Endothelial cell of umbilical vein (primary cell): ENCODE data around the gene ZFYVE28. TPM values are rescaled to one million over a fixed set of nuclear protein-coding genes. Genes with fewer than 3 reads are reported as not detected.

Experiments
- BruUV-seq: library from RNA; stranded (reverse); fragments of 400-500 nt; replicated peaks from 2 replicates; lab custom pipeline; 2021; lab: Mats Ljungman, UMichigan
- CTCF ChIA-PET: fragments of 300-600, 350-600 bp; sonication (Branson Sonifier 250); formaldehyde crosslinking; loops from one replicate; lab custom pipeline; 2021; ENCODE audit warnings: antibody characterized with exemption, inconsistent platforms; lab: Charles Lee
- POLR2A ChIA-PET: fragments of 300-600, 350-600 bp; sonication (Branson Sonifier 250); formaldehyde crosslinking; loops from one replicate; lab custom pipeline; 2021; ENCODE audit warnings: antibody characterized with exemption, inconsistent platforms; lab: Charles Lee
- DNase-seq: peaks from one replicate; pipeline ENCODE4 v3.0.0-alpha.2; 2011; ENCODE audit warnings: low read depth, low spot score
- FAIRE-seq: peaks from 2 replicates; lab custom pipeline; 2011; peaks lifted over from hg19 to GRCh38; lab: Jason Lieb, UNC
- H2AFZ ChIP-seq: 2 replicates; pipeline ENCODE4 v1.6.0; 2012; ENCODE audit warnings: low read depth, low read length, control low read depth, inconsistent platforms
- H3K27ac ChIP-seq: 2 replicates; pipeline ENCODE4 v1.5.1; 2011; ENCODE audit warnings: low read depth, mild to moderate bottlenecking, control low read depth, low read length, moderate library complexity; ENCODE audit not compliant: insufficient read depth
- H3K27me3 ChIP-seq, 2 experiments: 2 replicates each; pipeline versions ENCODE4 v1.6.0 to v1.6.1; 2011; ENCODE audit warnings: low read length in 2 of 2, mixed read lengths in 1 of 2; ENCODE audit not compliant: control insufficient read depth in 2 of 2, insufficient read depth in 2 of 2
- H3K36me3 ChIP-seq, 2 experiments: 2 replicates in 1 of 2; 3 replicates in 1 of 2; pipeline ENCODE4 v1.5.1; 2011; ENCODE audit warnings: low read length in 2 of 2, mild to moderate bottlenecking in 1 of 2, moderate library complexity in 1 of 2; ENCODE audit not compliant: control insufficient read depth in 2 of 2, insufficient read depth in 2 of 2; ENCODE audit errors: extremely low read depth in 1 of 2
- H3K4me1 ChIP-seq: 3 replicates; pipeline ENCODE4 v1.5.1; 2011; ENCODE audit warnings: mild to moderate bottlenecking, low read length; ENCODE audit not compliant: control insufficient read depth, insufficient read depth; ENCODE audit errors: extremely low read depth
- H3K4me2 ChIP-seq: 2 replicates; pipeline ENCODE4 v1.6.1; 2011; ENCODE audit warnings: low read length, control low read depth, mixed read lengths; ENCODE audit not compliant: insufficient read depth
- H3K4me3 ChIP-seq, 3 experiments: fragments of 200-600 bp in 1 of 3; sonication (generic), shearing (Covaris generic) in 1 of 3; replicated peaks in 1 of 3; 2 replicates each; pipeline ENCODE4 v1.5.1; 2011 to 2016; ENCODE audit warnings: control low read depth in 3 of 3, low read length in 3 of 3, mild to moderate bottlenecking in 2 of 3, inconsistent platforms in 1 of 3, low read depth in 1 of 3, moderate library complexity in 1 of 3; ENCODE audit not compliant: insufficient read depth in 1 of 3
- H3K79me2 ChIP-seq: 2 replicates; pipeline ENCODE4 v1.6.0; 2012; ENCODE audit warnings: low read length, inconsistent platforms; ENCODE audit not compliant: control insufficient read depth, insufficient read depth
- H3K9ac ChIP-seq: replicated peaks from 2 replicates; pipeline ENCODE3; 2011; ENCODE audit warnings: low read length, control low read depth; ENCODE audit not compliant: insufficient read depth; ENCODE audit errors: extremely low read depth
- H3K9me1 ChIP-seq: replicated peaks from 3 replicates; pipeline ENCODE4 v1.6.0; 2011; ENCODE audit warnings: mild to moderate bottlenecking, low read length; ENCODE audit not compliant: control insufficient read depth, insufficient read depth; ENCODE audit errors: extremely low read depth
- H3K9me3 ChIP-seq: replicated peaks from 2 replicates; pipeline ENCODE4 v1.5.1; 2012; ENCODE audit warnings: low read length, inconsistent platforms; ENCODE audit not compliant: control insufficient read depth, insufficient read depth
- H4K20me1 ChIP-seq: replicated peaks from 2 replicates; pipeline ENCODE3; 2011; ENCODE audit warnings: mild to moderate bottlenecking, low read length; ENCODE audit not compliant: control insufficient read depth, insufficient read depth; ENCODE audit errors: extremely low read depth
- CTCF ChIP-seq, 2 donors: IDR thresholded peaks; 1 replicate in 1 of 2; 2 replicates in 1 of 2; pipeline ENCODE4 v1.5.1; 2011; ENCODE audit warnings: low read length in 2 of 2, mild to moderate bottlenecking in 2 of 2, moderate library complexity in 2 of 2, control low read depth in 1 of 2, inconsistent platforms in 1 of 2, low read depth in 1 of 2; ENCODE audit not compliant: insufficient read depth in 1 of 2; ENCODE audit errors: extremely low read depth in 1 of 2
- EZH2 ChIP-seq: IDR thresholded peaks from 2 replicates; pipeline ENCODE4 v1.6.1; 2012; ENCODE audit warnings: borderline replicate concordance, low read depth, mild to moderate bottlenecking, moderate library complexity, low read length, inconsistent platforms; ENCODE audit not compliant: severe bottlenecking
- FOS ChIP-seq: IDR thresholded peaks from 2 replicates; pipeline ENCODE4 v1.6.1; 2011; ENCODE audit warnings: mild to moderate bottlenecking, low read length, moderate library complexity, borderline replicate concordance; ENCODE audit not compliant: insufficient read depth
- GATA2 ChIP-seq: IDR thresholded peaks from 2 replicates; pipeline ENCODE4 v1.7.0; 2011; ENCODE audit warnings: low read depth, mild to moderate bottlenecking, moderate library complexity, mixed read lengths, low read length; ENCODE audit not compliant: insufficient read length, insufficient read depth
- JUN ChIP-seq: IDR thresholded peaks from 2 replicates; pipeline ENCODE4 v1.6.1; 2011; ENCODE audit warnings: borderline replicate concordance, low read depth; ENCODE audit not compliant: insufficient read length, insufficient read depth
- MYC ChIP-seq: IDR thresholded peaks from one replicate; pipeline ENCODE4 v1.6.1; 2011; ENCODE audit warnings: mild to moderate bottlenecking, low read depth, low read length
- POLR2A ChIP-seq: IDR thresholded peaks from 2 replicates; pipeline ENCODE4 v1.6.1; 2012; ENCODE audit warnings: low read depth, mild to moderate bottlenecking, control low read depth, low read length
- dilution Hi-C: fragments of 300-500 bp; cut with MboI; formaldehyde crosslinking; loops from one replicate; pipeline ENCODE4 v1.15.0; 2019; ENCODE audit warnings: low sequenced_read_pairs; ENCODE audit not compliant: extremely low pct_ligation_motif_present
- intact Hi-C: fragments of 100-400 bp; cut with micrococcal nuclease; formaldehyde crosslinking; loops from one replicate; pipeline ENCODE4 v1.10.0; 2022
- polyA plus RNA-seq, 4 experiments: library from polyadenylated mRNA; depleted of rRNA in 3 of 4; stranded (reverse) in 3 of 4; unstranded in 1 of 4; fragments of >200 nt; gene quantifications; 2 replicates each; pipeline versions ENCODE4 v1.2.1 to v1.2.3, GENCODE V29; 2011 to 2012; ENCODE audit warnings: missing spikeins in 1 of 4
- total RNA-seq: library from RNA; stranded (reverse); gene quantifications from 2 replicates; pipeline ENCODE4 v1.2.3, GENCODE V29; 2021

ZFYVE28 gene
- total and polyA plus RNA-seq, 2 donors (not counting 3 experiments of a cell fraction or from before 2014, with no cell fraction given), result 5.8 to 7.1 TPM

- Histone ChIP-seq H4K20me1 (no peaks in the 10 kb centered on the region), H3K79me2 (no peaks in the 10 kb centered on the region), H3K27ac (no peak overlapping the region), H3K9me3 (no peaks in the 10 kb centered on the region), H3K4me3 (no peak overlapping the region), H3K4me2 (no peak overlapping the region), H3K4me1 (peaks cover 13% of the 10 kb centered on the region), H3K27me3 (no peaks in the 10 kb centered on the region), H2AFZ (no peak overlapping the region), H3K9ac (no peak overlapping the region), H3K9me1 (no peaks in the 10 kb centered on the region), H3K36me3 (no peaks in the 10 kb centered on the region)
- ChIA-PET POLR2A (no interaction called here), CTCF (no interaction called here)
- FAIRE-seq (no peak), DNase-seq (no peak)
- dilution Hi-C loops (no loop called here), intact Hi-C loops (no loop called here)
- no TSS peak for BruUV-seq
- no peak for TF ChIP-seq MYC
Observed at GRCh38 chr4:2331043-2331420, 87.4 kb downstream of the ZFYVE28 start.

GRCh38 chr4:2330091-2331042 is 88.1 kb downstream of the ZFYVE28 start:
- intact Hi-C loops (no loop called here), dilution Hi-C loops (no loop called here)
- peak; percentile 74 for TF ChIP-seq JUN
- no peak for TF ChIP-seq EZH2
- TF ChIP-seq FOS, result peak; percentile 89
- no peak for TF ChIP-seq MYC
- no peak for TF ChIP-seq POLR2A
- TF ChIP-seq GATA2, result peak; percentile 93
- TF ChIP-seq CTCF (IDR thresholded peaks at IDR 0.05; ENCODE audit: extremely low read depth in 1 of 2, insufficient read depth in 1 of 2, low read depth in 1 of 2, low read length in 2 of 2), result no peak
- H2AFZ ChIP-seq, result no peak overlapping the region
- no peak overlapping the region for H3K27ac ChIP-seq
- POLR2A ChIA-PET, result no interaction called here
- H3K36me3 ChIP-seq, result no peaks in the 10 kb centered on the region
- FAIRE-seq (peak; percentile 79), DNase-seq (peak; percentile 71)
- no peaks in the 10 kb centered on the region for H3K9me3 ChIP-seq
- H3K4me3 ChIP-seq, result no peak overlapping the region
- no TSS peak for BruUV-seq
- H3K79me2 ChIP-seq, result no peaks in the 10 kb centered on the region
- H3K4me2 ChIP-seq, result peak overlapping the region; percentile 55
- H3K9me1 ChIP-seq, result no peaks in the 10 kb centered on the region
- H3K9ac ChIP-seq, result no peak overlapping the region
- peaks cover 13% of the 10 kb centered on the region for H3K4me1 ChIP-seq
- no peaks in the 10 kb centered on the region for H3K27me3 ChIP-seq
- CTCF ChIA-PET, result no interaction called here
- no peaks in the 10 kb centered on the region for H4K20me1 ChIP-seq
